ENCODE results near the gene PDZD7. TPM values are rescaled to one million over a fixed set of nuclear protein-coding genes. Genes with fewer than 3 reads are reported as not detected.

PDZD7 gene
- total RNA-seq, 6 donors from 2014 or later, result 0.39 to 2.4 (median 1.7) TPM

GRCh38 chr10:101014966-101015581, 15.9 kb downstream of the PDZD7 start:
- Histone ChIP-seq H3K9me3 (no peaks in the 10 kb centered on the region), H3K4me3 (no peak overlapping the region), H3K4me1 (peaks cover 18 to 33% (median 28%) of the 10 kb centered on the region in 4 donors), H3K27ac (no peak overlapping the region), H3K27me3 (peaks cover 0 to 5% (median 2%) of the 10 kb centered on the region in 4 donors), H3K36me3 (no peaks in the 10 kb centered on the region)
- 43 to 50% methylated on average over 6 to 7 of the region's 7 CpGs for WGBS, 2 donors
- DNase-seq (no peak), ATAC-seq (ENCODE audit: low FRiP score in 2 of 2) (no peak)
- TF ChIP-seq POLR2A (IDR thresholded peaks at IDR 0.05) (no peak), POLR2AphosphoS5 (IDR thresholded peaks at IDR 0.05) (no peak), EP300 (IDR thresholded peaks at IDR 0.05) (no peak), CTCF (IDR thresholded peaks at IDR 0.05) (no peak)

GRCh38 chr10:101014230-101014884, 16.6 kb downstream of the PDZD7 start:
- Histone ChIP-seq H3K9me3 (no peaks in the 10 kb centered on the region), H3K27ac (no peak overlapping the region), H3K27me3 (peaks cover 0 to 5% (median 2%) of the 10 kb centered on the region in 4 donors), H3K4me1 (peaks cover 18 to 33% (median 28%) of the 10 kb centered on the region in 4 donors), H3K4me3 (no peak overlapping the region), H3K36me3 (no peaks in the 10 kb centered on the region)
- peak; percentile 82 to 85 for ATAC-seq (ENCODE audit: low FRiP score in 2 of 2)
- WGBS, 2 donors, result 11 to 18% methylated on average over 10 to 11 of the region's 11 CpGs
- TF ChIP-seq EP300 (IDR thresholded peaks at IDR 0.05) (no peak), CTCF (IDR thresholded peaks at IDR 0.05) (peak; percentile 87 to 96 (median 92))
- DNase-seq, result peak; percentile 82 to 95

- peak overlapping the region in 3 of 4 donors; percentile 57 to 77 (median 58) for H3K27ac ChIP-seq
- DNase-seq, result no peak
Measured at GRCh38 chr10:101013365-101013825, 17.5 kb downstream of the PDZD7 start.

GRCh38 chr10:101012525-101013364, 18.2 kb downstream of the PDZD7 start:
- WGBS, 2 donors, result 8 to 20% methylated on average over 11 to 14 of the region's 14 CpGs
- peak overlapping the region; percentile 35 to 77 (median 58) for H3K27ac ChIP-seq
- H3K4me1 ChIP-seq, result peaks cover 16 to 24% (median 21%) of the 10 kb centered on the region in 4 donors
- no peaks in the 10 kb centered on the region for H3K36me3 ChIP-seq
- ATAC-seq (ENCODE audit: low FRiP score in 2 of 2) (peak; percentile 85 to 92), DNase-seq (peak; percentile 57 to 91)
- H3K27me3 ChIP-seq, result no peaks in the 10 kb centered on the region
- TF ChIP-seq CTCF (IDR thresholded peaks at IDR 0.05) (peak; percentile 82 to 97 (median 93)), POLR2A (IDR thresholded peaks at IDR 0.05) (no peak), EP300 (IDR thresholded peaks at IDR 0.05) (no peak), POLR2AphosphoS5 (IDR thresholded peaks at IDR 0.05) (peak; percentile 42 to 69)
- H3K4me3 ChIP-seq, result no peak overlapping the region
- H3K9me3 ChIP-seq, result no peaks in the 10 kb centered on the region

More at GRCh38 chr10:101013365-101013825, 17.5 kb downstream of the PDZD7 start:
- TF ChIP-seq POLR2A (IDR thresholded peaks at IDR 0.05), result no peak
- no peak for TF ChIP-seq CTCF (IDR thresholded peaks at IDR 0.05)
- no peak for TF ChIP-seq EP300 (IDR thresholded peaks at IDR 0.05)
- no peak for TF ChIP-seq POLR2AphosphoS5 (IDR thresholded peaks at IDR 0.05)
- WGBS, 2 donors, result 45 to 50% methylated on average over 9 of the region's 9 CpGs
- H3K4me1 ChIP-seq, result peaks cover 10 to 25% (median 21%) of the 10 kb centered on the region in 4 donors
- H3K27me3 ChIP-seq, result peaks cover 0 to 3% (median 0%) of the 10 kb centered on the region in 4 donors
- no peaks in the 10 kb centered on the region for H3K36me3 ChIP-seq
- H3K4me3 ChIP-seq, result no peak overlapping the region
- H3K9me3 ChIP-seq, result no peaks in the 10 kb centered on the region
- ATAC-seq (ENCODE audit: low FRiP score in 2 of 2), result no peak
